ENCODE measurements around the gene CNTLN.
"Not testable (repeated sequence)": the region's sequence is repeated elsewhere in the genome, so short reads cannot be mapped to it uniquely, and the experiment has no call there.

Gene CNTLN

DNA sequence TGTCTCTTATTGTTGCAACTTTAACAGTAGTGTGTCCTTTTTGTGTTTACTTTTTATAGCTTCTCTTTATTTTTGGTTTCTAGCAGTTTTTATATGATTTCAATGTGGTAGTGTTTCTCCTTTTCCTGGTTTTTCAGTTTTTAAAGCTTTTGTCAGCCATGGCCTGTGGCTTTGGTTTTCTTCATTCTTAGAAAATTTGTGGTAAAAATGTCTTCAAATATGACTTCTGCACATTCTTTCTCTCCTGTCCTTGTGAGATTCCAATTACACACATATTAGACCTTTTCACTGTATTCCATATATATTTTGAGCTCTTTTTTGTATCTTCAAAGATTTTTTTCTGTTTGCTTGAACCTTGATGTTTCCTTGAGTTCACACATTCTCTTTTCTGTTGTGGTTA lies 180.5 kb downstream of the CNTLN start:
- no peak for DNase-seq

DNA sequence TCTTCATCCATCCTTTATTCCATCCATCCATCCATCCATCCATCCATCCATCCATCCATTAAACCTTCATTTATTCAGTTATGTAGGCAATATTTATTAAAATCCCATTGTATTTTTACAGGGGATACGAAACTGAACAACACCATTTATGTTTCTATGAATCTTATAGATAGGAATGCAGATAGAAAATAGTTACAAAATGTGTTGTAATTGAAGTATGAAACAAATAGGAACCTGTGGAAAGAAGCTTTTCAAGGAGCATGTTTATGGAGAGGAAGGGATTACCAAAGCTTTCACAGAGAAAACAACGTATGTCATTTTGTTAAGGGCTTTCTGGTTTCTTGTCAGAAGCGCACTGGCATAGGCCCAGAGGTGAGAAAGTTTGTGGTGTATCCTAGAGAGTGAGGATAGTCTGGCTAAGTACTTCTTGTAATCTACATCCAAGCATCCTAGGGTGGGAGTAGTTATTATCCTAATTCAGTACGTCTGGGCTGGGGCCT lies 184.0 kb downstream of the CNTLN start:
- no peak for DNase-seq

DNA sequence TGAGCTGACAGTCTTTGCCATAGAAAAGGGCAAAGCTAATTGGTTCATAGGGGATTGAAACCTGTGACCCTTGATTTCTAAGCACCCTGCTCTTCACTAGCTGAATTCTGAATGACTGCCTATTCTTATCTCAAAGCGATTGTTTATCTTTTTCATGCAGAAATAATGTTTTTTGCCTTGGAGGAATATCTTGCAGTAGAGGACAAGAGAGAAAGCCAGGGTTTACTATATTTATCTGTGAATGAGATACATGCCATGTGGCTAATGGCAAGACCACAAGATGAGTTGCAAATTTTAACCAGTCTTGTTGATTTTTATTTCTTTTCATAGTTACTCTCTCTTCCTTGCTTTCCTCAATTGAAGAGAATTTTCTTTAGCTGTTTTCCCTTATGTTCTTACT lies 185.0 kb downstream of the CNTLN start:
- no peak for DNase-seq

DNA sequence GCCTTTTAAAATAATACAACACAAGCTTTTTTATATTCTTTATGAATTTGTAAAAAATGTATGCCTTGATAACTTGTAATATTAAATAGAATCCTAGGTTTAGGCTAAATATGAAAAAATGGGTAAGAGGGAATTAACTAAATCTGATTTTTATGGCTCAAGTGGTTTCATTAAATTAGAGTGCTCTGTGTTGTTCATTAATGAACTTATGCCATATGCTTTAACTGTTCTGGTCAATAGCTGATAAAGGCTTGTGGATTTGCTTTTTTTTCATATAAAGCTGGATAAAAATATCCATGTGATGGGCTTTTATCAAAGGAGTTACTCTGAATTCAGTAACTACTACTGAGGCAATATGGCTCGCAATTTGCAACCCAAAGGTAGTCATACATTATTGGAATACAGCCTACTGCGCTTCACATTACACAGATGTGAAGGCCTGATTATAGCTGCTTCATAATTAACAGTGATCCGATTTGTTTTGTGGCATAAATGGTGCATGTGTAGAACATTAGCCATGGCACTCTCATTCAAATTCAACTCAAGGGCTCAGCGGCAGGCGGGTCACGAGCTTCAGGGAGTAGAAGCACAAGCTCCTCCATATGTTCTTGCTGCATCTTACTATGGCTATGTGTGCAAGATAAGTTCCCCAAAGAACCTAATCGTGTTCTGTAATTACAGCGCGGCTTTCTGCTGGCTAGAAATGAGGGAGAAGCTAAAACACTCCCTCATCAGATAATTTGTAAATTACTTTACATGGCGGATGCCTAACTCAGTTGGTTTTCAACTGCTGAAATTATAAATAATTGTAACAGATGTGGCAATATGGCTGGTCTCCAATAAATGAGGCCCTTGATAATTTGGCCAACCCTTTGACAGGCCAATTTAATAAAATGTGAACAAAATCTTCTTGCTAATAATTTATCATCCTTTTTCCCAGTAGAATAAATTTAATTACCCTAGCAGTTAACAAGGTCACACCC lies 188.3 kb downstream of the CNTLN start:
- peak; percentile 97 for DNase-seq

DNA sequence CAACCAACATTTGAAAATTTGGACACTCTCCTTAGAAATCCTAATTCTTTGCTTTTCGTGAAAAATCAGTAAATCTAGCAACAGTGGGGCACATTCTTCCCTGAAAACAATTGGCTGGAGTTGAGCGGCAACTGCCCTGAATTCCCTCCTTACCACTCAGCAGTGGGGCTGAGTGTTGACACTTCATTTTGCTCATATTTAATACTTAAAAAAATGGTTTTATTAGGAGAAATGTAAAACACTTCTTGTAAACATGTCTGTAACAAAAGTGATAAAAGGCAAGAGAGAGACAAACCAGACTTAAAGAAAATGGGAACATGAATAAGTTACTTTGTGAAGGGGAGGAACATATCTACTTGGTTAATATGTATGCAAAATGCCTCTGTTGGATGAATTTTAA lies 193.5 kb downstream of the CNTLN start:
- DNase-seq, result no peak

DNA sequence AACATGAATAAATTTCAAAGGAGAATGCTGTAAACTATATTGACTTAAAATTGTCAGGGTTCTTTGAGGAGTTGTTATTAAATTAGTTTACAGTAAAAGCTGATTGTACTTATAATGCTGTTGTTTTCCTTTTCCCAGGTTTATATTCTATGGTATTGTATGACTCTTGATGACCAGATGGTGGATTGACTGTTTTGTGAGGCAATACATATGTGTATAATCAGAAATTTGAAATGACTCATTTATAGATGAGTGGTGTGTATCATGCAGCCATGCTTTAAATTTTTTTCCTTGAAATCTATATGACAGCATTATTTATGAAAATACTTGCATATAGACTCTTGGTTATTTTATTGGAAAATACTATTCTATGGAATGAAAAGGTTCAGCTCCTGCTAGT lies 195.3 kb downstream of the CNTLN start:
- DNase-seq, result peak; percentile 37

DNA sequence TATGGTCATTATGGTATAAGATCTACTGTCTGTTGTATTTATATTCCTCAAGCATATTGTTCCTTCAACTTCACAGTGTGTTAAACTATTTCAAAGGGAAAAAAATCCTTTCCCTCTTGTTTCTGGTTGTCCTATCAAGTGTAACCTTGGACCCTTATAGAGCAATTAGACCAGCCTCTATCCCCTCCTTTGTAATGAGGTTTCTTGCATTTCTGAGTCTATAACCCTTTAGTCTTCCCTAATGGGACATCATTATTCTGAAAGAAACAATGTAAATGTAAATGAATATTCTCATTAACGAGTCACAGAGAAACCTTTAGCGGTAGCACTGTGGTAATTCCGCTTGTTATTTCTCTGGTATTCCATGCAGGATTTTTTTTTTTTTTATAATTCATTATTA lies 197.3 kb downstream of the CNTLN start:
- DNase-seq, result no peak

DNA sequence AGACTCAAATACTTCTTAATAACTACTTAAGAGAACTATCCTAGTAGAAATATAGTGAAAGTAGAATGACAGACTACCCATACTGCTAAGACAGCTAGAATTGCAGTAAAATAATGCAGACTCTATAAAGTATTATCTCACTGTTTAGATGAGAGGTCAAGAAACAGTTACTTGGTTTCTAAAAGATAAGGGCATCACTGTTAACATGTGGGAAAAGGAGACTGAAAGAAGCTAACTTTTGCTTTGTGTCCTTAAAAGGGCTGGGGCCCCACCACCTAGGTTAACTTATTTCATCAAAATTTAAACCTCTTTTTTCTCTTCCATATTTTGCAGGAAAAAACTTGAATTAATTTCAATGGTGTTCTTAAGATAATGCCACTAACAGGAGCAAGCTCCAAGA lies 204.3 kb downstream of the CNTLN start:
- DNase-seq, result no peak

DNA sequence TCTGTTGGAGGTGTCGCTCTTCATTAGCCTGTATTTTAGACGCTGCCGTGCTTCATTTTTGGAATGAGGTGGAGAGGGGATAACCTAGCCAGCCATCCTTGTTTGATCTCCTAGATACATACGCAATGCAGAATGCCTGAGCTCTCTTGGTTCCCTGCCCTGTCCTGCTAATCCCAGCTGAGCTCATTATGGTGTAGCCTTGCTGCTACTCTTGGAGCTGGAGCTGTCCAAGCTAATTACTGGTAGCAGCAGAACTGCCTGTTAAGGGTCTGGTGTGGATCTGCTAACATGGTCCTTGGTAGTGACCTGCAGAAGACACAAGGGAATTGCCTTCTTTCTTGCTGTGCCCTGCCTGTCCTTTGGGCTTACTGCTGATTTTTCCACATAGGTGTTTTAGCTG lies 207.9 kb downstream of the CNTLN start:
- no peak for DNase-seq

DNA sequence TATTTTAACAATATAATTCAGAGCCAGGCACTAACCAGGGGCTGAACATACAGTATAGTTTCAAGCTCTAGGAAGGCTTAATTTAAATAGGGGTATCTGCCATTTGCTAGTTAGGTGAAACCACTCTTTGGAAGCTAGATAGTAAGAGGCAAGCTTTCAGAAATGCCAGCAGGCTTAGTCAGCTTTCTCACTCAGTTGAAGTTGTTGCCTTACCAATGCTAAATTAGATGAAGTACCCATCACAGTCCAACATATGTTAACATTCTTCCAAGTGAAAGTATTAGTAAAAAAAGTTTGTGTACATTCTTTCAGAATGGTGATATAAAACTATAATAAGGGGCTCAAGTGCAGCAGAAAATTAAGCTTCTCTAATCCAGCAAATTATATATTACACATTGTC lies 215.0 kb downstream of the CNTLN start:
- DNase-seq, result no peak

DNA sequence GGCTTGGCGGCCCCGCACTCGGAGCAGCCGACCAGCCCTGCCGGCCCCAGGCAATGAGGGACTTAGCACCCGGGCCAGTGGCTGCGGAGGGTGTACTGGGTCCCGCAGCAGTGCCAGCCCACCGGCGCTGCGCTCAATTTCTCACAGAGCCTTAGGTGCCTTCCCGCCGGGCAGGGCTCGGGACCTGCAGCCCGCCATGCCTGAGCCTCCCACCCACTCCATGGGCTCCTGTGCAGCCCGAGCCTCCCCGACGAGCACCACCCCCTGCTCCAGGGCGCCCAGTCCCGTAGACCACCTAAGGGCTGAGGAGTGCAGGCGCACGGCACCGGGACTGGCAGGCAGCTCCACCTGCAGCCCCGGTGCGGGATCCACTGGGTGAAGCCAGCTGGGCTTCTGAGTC lies 219.2 kb downstream of the CNTLN start:
- not testable (repeated sequence) for DNase-seq

DNA sequence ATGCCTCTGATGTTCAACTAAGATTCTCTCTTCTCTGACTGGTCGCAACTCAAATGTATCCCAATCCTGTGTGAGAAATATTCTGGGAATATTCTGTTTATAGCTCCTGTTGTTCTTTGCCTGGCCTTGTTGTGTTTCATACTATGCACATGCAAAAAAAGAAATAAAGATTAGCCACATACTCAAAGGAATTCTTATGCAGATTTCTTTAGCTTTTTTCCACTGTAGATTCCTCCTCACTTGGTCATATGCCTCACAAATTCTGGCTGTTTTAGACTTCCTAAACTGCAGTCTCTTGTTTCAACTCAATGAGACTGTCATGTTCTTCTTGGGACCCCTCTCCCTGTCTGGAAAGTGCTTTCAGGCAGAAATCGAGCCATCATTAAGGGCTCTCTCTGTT lies 226.5 kb downstream of the CNTLN start:
- no peak for DNase-seq

DNA sequence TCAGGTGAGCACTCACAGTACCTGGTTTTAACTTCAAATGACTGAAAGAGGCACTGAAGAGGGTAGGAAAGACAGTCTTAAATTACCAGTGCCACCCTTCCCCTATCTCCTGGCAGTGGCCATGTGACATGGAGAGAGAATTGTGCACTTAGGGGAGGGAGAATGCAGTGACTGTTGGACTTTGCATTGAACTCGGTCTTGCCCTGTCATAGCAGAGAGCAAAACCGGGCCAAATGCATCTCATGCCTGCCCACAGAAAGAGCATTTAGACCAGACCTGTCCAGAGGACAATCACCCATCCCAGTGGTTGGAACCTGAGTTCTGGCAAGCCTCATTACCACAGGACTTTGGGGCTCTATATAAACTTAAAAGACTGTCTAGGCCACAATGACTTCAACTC lies 232.2 kb downstream of the CNTLN start:
- no peak for DNase-seq

DNA sequence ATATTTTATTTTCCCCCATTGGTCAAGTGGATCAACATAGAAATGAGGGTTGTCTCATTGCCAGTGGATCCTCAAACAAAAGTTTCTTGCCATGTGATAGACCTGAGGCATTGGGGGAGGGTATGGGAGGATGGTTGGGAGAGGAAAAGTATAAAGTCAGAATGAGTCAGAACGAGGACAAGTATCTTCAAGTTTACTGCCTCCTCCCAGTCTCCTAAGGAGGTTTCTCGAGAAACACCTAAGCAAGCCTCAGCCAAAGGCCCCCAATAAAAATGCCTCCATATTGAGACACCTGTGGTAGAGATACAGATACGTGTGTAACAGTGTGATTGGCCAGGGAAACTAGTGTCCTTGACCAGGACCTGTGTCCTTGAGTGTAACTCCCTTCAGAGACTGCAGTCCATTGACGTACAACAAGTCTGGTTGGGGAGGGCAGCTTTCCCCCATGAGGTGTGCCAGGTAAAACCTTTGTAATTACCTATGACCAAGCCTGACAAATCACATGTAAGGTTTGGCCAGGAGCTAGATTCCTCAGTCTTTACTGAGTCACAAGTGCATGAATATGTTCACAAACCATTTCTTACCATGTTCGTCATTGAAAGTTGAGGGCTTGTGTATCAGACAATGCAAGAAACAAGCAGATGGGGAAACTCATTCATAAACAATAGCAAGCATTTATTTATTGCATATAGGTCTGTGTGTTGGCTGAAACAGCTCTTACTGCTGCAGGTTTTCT lies 245.5 kb downstream of the CNTLN start:
- DNase-seq, result no peak

DNA sequence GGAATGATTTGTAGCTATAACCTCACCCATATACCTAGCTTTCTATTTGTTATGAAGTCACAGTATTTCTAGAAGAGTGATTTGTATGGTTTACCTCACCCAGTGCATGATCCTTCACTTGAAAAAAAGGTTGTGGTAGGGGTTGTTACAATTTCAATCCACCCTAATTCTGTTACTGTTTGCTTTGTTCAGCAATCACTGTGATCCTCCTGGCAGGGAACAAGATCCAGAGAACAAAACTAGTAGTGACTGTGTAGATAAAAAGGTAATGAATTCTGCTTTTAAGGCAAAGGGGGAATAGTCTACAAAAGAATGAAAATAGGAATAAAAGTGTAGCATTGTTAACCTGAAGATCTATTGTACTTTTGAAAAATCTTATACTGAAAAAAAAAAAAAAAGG lies 252.7 kb downstream of the CNTLN start:
- DNase-seq, result no peak

DNA sequence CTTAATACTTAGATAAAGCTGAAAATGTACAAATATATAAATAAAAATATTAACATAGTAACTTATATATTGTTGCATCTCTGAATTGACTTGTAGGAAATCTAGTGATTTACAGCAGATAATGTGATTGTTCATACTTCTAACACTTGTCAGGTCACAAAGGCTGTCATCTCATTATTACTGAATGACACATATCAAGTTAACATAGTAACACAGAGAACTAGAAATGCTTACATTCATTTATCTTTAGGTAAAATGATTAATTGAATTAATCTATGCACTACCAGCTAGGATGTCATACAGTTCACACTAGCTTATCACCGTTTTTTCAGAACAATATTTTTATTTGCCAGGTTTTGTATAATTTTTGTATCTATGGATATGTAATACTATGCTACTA lies 254.2 kb downstream of the CNTLN start:
- no peak for DNase-seq

DNA sequence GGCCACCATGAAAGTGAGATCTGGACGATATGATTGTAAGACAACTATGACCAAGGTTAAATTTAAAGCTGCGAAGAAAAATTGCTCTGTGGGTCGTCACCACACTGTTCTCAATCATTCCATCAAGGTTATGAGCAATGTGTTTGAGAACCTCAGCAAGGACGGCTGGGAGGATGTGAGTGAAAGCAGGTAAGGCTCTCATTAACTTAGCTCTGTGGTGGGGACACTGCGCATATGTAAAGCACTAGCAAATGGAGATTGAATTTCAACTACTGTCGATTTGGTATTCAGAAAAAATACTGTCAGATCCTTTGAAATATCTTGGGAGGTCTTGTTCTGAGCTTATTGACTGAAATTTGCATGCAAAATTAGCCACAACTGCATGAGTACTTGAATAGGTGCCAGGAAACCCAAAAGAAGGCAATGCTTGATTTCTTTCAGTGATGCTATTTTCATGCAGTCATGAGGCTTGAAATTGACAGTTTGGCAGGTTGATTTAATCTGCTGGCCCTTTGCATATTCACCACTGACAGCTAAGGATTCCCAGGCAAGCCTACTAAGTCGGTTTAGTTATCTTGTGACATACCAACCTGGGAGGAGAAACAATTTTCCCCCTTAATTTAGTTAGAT lies 260.2 kb downstream of the CNTLN start:
- DNase-seq, result no peak

DNA sequence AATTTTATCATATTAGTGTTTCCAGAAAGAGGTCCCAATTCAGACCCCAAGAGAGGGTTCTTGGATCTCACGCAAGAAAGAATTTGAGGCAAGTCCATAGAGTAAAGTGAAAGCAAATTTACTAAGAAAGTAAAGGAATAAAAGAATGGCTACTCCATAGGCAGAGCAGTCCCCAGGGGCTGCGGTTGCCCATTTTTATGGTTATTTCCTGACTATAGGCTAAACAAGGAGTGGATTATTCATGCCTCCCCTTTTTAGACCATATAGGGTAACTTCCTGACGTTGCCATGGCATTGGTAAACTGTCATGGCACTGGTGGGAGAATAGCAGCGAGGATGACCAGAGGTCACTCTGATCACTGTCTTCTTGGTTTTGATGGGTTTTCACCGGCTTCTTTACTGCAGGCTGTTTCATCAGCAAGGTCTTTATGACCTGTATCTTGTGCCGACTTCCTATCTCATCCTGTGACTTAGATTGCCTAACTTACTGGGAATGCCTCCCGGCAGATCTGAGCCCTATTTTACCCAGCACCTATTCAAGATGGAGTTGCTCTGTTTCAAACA lies 262.4 kb downstream of the CNTLN start:
- DNase-seq, result not testable (repeated sequence)

DNA sequence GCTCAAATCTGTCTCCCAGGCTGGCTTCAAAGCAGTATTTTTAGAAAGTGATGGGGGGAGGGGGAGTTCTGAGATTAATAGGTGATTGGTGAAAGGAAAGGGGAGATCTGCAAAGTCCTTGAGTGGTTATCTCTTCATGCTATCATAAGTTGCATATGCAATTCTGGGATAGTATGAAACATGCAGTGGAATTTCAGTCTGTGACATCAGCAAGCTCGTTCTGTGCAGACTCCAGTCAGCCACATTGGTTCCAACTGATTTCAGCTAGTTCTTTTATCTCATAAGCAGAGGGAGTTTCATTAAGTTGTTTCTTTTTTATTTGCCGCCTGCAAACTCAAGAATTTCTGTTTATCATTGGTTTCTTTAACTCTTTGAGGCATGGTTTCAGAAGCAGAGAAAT lies 263.5 kb downstream of the CNTLN start:
- DNase-seq, result no peak

DNA sequence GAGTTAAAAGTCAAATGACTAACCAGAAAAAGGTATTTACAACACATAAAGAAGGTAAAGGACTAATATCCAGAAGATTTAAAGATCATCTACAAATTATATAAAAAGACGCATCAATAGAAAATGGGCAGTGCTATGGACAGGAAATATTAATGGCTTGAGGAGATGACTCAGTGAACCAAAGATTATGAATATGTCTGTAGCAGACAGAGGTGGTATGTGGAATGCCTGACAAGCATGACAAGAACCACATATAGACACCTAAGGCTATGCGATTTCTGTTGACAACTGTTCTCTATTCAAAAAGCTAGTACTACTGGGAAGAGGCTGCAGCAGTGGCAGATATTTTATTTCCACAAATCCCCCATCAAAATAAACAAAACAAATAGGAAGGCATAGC lies 267.0 kb downstream of the CNTLN start:
- no peak for DNase-seq

DNA sequence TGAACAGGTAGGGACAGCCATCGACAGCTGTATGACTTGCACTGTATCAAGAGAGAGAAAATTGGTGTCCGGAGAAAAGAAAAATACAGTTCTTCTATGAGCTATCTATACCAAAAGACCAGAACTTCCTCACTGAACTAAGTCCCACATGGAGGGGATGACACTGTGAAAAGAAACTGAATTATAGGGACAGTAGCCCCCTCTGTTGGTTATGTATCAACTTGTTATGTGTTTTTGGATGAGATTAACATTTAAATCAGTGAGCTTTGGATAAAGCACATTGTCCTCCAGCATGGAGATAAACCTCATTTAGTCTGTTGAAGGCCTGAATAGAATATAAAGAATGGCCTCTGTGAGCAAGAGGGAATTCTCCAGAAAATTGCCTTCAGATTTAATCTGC lies 267.5 kb downstream of the CNTLN start:
- DNase-seq, result peak; percentile 36

DNA sequence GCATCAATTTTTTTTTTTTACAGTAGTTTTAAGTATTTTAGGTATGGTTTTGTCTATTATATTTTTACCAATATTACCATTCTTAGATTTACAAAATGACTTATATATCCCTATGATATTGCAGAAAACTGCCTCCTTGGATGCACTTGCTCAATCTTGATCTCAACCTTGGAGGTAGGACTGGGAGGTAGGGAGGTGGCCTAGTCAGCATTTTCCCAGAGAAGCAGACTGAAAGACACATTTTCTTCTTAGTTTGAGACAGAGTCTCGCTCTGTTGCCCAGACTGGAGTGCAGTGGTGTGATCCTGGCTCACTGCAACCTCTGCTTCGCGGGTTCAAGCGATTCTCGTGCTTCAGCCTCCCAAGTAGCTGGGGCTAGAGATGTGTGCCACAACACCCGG lies 268.7 kb downstream of the CNTLN start:
- DNase-seq, result no peak

DNA sequence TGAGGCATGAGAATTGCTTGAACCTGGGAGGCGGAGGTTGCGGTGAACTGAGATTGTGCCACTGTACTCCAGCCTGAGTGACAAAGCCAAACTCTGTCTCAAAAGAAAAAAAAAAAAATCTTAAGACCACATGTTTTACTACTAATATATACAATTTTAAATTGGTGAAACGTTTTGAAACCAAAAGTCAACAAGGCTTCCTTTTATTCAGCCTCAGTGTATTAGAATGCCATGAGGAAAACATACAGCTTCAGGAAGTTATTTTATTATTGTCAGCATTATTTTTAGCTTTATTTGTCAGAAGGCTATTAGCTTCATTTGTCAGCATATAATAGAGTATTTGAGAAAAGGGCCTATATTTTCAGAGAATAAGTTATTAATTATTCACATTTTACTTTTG lies 280.1 kb downstream of the CNTLN start:
- DNase-seq, result no peak

Data from NCI-H1694 treated with DMSO at 0.1 percent for 48 hours (cell line).